ENCODE results near the gene CFAP97. TPM values are rescaled to one million over a fixed set of nuclear protein-coding genes. Genes with fewer than 3 reads are reported as not detected.
A peak's percentile ranks its signal among the peaks of the same experiment; 100 is the strongest.

Gene CFAP97
- total RNA-seq, 5 donors from 2014 or later (not counting 1 experiment from before 2014, with no cell fraction given), result 29.8 to 35.3 (median 31.8) TPM

- POLR2A ChIA-PET, result no interaction called here
- Histone ChIP-seq H3K27me3 (replicated peaks in 1 of 2; ENCODE audit: control insufficient read depth in 2 of 2, extremely low read depth in 1 of 2, insufficient read depth in 2 of 2, low read length in 1 of 2) (peaks cover 9 to 39% of the 10 kb centered on the region in 2 experiments), H3K36me3 (ENCODE audit: control insufficient read depth in 2 of 2, extremely low read depth in 1 of 2, insufficient read depth in 1 of 2, low read length in 1 of 2) (no peaks in the 10 kb centered on the region), H3K27ac (ENCODE audit: low read length) (no peak overlapping the region), H3K4me1 (ENCODE audit: control insufficient read depth in 1 of 2, extremely low read depth in 1 of 2, insufficient read depth in 2 of 2, low read length in 2 of 2) (no peaks in the 10 kb centered on the region), H3K9me3 (no peaks in the 10 kb centered on the region), H3K4me3 (ENCODE audit: control insufficient read depth in 1 of 2, extremely low read depth in 1 of 2, low read length in 1 of 2) (no peak overlapping the region)
- no peaks in the 10 kb centered on the region for H3K9me3 Mint-ChIP-seq
- peaks cover 0 to 7% (median 1%) of the 10 kb centered on the region in 3 donors for H3K4me1 Mint-ChIP-seq
- H3K4me3 Mint-ChIP-seq, result no peak overlapping the region
- H3K36me3 Mint-ChIP-seq, result no peaks in the 10 kb centered on the region
- peaks cover 28 to 41% of the 10 kb centered on the region in 2 donors for H3K27me3 Mint-ChIP-seq
- ATAC-seq (replicated peaks in 1 of 4) (peak; percentile 57 to 71 (median 64)), DNase-seq (peak in 2 of 35 experiments; percentile 20 to 67)
- H3K27ac Mint-ChIP-seq, result no peak overlapping the region
- WGBS (ENCODE audit: insufficient coverage), result 80% methylated on average over 1 of the region's 3 CpGs
- CTCF ChIA-PET, result interaction anchor here in 1 of 2 donors (0.6 to 1.9 kb wide), 19 partner anchors 9 to 1293 kb away, joined by 3 to 42 read pairs (median 3); partner anchors contain the start of gene SLC25A4
Observed at GRCh38 chr4:185134307-185134869, 69.4 kb downstream of the CFAP97 start.

GRCh38 chr4:185128272-185129119 is 75.3 kb downstream of the CFAP97 start:
- CTCF ChIA-PET, result interaction anchor here (0.6 to 0.7 kb wide), 3 partner anchors 47 to 297 kb away, joined by 3 to 7 read pairs (median 5); partner anchors contain the start of gene UFSP2 (in 1 of the 2)
- Mint-ChIP-seq H3K4me1 (peaks cover 0 to 10% (median 6%) of the 10 kb centered on the region in 3 donors), H3K27me3 (peaks cover 30 to 43% of the 10 kb centered on the region in 2 donors), H3K9me3 (no peaks in the 10 kb centered on the region), H3K36me3 (no peaks in the 10 kb centered on the region), H3K27ac (no peak overlapping the region), H3K4me3 (peak overlapping the region; percentile 71 to 77 (median 71))
- peak overlapping the region; percentile 60 to 66 for H3K4me3 ChIP-seq (ENCODE audit: control insufficient read depth in 1 of 2, extremely low read depth in 1 of 2, low read length in 1 of 2)
- ATAC-seq (replicated peaks in 1 of 4) (peak; percentile 69 to 78 (median 74)), DNase-seq (peak in 16 of 35 experiments; percentile 2 to 42 (median 26))
- no peaks in the 10 kb centered on the region for H3K36me3 ChIP-seq (ENCODE audit: control insufficient read depth in 2 of 2, extremely low read depth in 1 of 2, insufficient read depth in 1 of 2, low read length in 1 of 2)
- H3K9me3 ChIP-seq, result no peaks in the 10 kb centered on the region
- 2% methylated on average over 69 of the region's 74 CpGs for WGBS (ENCODE audit: insufficient coverage)
- POLR2A ChIA-PET, result no interaction called here
- peaks cover 4 to 59% of the 10 kb centered on the region in 2 experiments for H3K27me3 ChIP-seq (replicated peaks in 1 of 2; ENCODE audit: control insufficient read depth in 2 of 2, extremely low read depth in 1 of 2, insufficient read depth in 2 of 2, low read length in 1 of 2)
- no peak overlapping the region for H3K27ac ChIP-seq (ENCODE audit: low read length)
- peaks cover 6 to 18% of the 10 kb centered on the region in 2 experiments for H3K4me1 ChIP-seq (ENCODE audit: control insufficient read depth in 1 of 2, extremely low read depth in 1 of 2, insufficient read depth in 2 of 2, low read length in 2 of 2)

GRCh38 chr4:185127021-185127925 is 76.5 kb downstream of the CFAP97 start:
- DNase-seq (peak in 1 of 35 experiments; percentile 8), ATAC-seq (replicated peaks in 1 of 4) (peak; percentile 21 to 53 (median 36))
- H3K9me3 ChIP-seq, result no peaks in the 10 kb centered on the region
- peaks cover 6 to 18% of the 10 kb centered on the region in 2 experiments for H3K4me1 ChIP-seq (ENCODE audit: control insufficient read depth in 1 of 2, extremely low read depth in 1 of 2, insufficient read depth in 2 of 2, low read length in 2 of 2)
- no peaks in the 10 kb centered on the region for H3K9me3 Mint-ChIP-seq
- H3K4me3 Mint-ChIP-seq, result peak overlapping the region; percentile 66 to 71 (median 71)
- no peak overlapping the region for H3K27ac Mint-ChIP-seq
- H3K36me3 ChIP-seq (ENCODE audit: control insufficient read depth in 2 of 2, extremely low read depth in 1 of 2, insufficient read depth in 1 of 2, low read length in 1 of 2), result no peaks in the 10 kb centered on the region
- WGBS (ENCODE audit: insufficient coverage), result 17% methylated on average over 64 of the region's 64 CpGs
- peaks cover 42 to 47% of the 10 kb centered on the region in 2 donors for H3K27me3 Mint-ChIP-seq
- POLR2A ChIA-PET, result no interaction called here
- peak overlapping the region; percentile 60 to 66 for H3K4me3 ChIP-seq (ENCODE audit: control insufficient read depth in 1 of 2, extremely low read depth in 1 of 2, low read length in 1 of 2)
- H3K27ac ChIP-seq (ENCODE audit: low read length), result no peak overlapping the region
- CTCF ChIA-PET, result interaction anchor here (0.6 to 0.7 kb wide), 3 partner anchors 11 to 298 kb away, joined by 3 to 5 read pairs (median 3); partner anchors contain the start of gene UFSP2 (in 1 of the 2)
- H3K36me3 Mint-ChIP-seq, result no peaks in the 10 kb centered on the region
- H3K4me1 Mint-ChIP-seq, result peaks cover 0 to 16% (median 12%) of the 10 kb centered on the region in 3 donors
- H3K27me3 ChIP-seq (replicated peaks in 1 of 2; ENCODE audit: control insufficient read depth in 2 of 2, extremely low read depth in 1 of 2, insufficient read depth in 2 of 2, low read length in 1 of 2), result peaks cover 4 to 57% of the 10 kb centered on the region in 2 experiments

GRCh38 chr4:185124006-185124405 is 79.8 kb downstream of the CFAP97 start:
- no peak for DNase-seq
- H3K4me3 ChIP-seq (ENCODE audit: control insufficient read depth in 1 of 2, extremely low read depth in 1 of 2, low read length in 1 of 2), result no peak overlapping the region
- H3K27me3 ChIP-seq (replicated peaks in 1 of 2; ENCODE audit: control insufficient read depth in 2 of 2, extremely low read depth in 1 of 2, insufficient read depth in 2 of 2, low read length in 1 of 2), result peaks cover 2 to 38% of the 10 kb centered on the region in 2 experiments
- H3K4me1 ChIP-seq (ENCODE audit: control insufficient read depth in 1 of 2, extremely low read depth in 1 of 2, insufficient read depth in 2 of 2, low read length in 2 of 2), result peaks cover 4 to 16% of the 10 kb centered on the region in 2 experiments
- H3K36me3 ChIP-seq (ENCODE audit: control insufficient read depth in 2 of 2, extremely low read depth in 1 of 2, insufficient read depth in 1 of 2, low read length in 1 of 2), result no peaks in the 10 kb centered on the region
- Mint-ChIP-seq H3K36me3 (no peaks in the 10 kb centered on the region), H3K9me3 (no peaks in the 10 kb centered on the region), H3K27ac (no peak overlapping the region), H3K27me3 (peaks cover 38 to 49% of the 10 kb centered on the region in 2 donors), H3K4me3 (no peak overlapping the region), H3K4me1 (peaks cover 0 to 13% (median 10%) of the 10 kb centered on the region in 3 donors)
- ChIA-PET POLR2A (no interaction called here), CTCF (interaction anchor here (0.5 to 1.1 kb wide), 3 partner anchors 9 to 1281 kb away, joined by 3 to 4 read pairs (median 3); no protein-coding TSS in a partner anchor)
- H3K9me3 ChIP-seq, result no peaks in the 10 kb centered on the region
- H3K27ac ChIP-seq (ENCODE audit: low read length), result no peak overlapping the region
- ATAC-seq (replicated peaks in 1 of 4), result no peak
- no CpG with 5 or more reads among the region's 3 CpGs for WGBS (ENCODE audit: insufficient coverage)

- H3K4me1 ChIP-seq (ENCODE audit: control insufficient read depth in 1 of 2, extremely low read depth in 1 of 2, insufficient read depth in 2 of 2, low read length in 2 of 2), result peaks cover 0 to 5% of the 10 kb centered on the region in 2 experiments
- ATAC-seq (replicated peaks in 1 of 4), result no peak
- Mint-ChIP-seq H3K4me3 (no peak overlapping the region), H3K9me3 (no peaks in the 10 kb centered on the region), H3K4me1 (peaks cover 0 to 9% (median 7%) of the 10 kb centered on the region in 3 donors), H3K27ac (no peak overlapping the region), H3K27me3 (peaks cover 35 to 46% of the 10 kb centered on the region in 2 donors), H3K36me3 (no peaks in the 10 kb centered on the region)
- H3K27me3 ChIP-seq (replicated peaks in 1 of 2; ENCODE audit: control insufficient read depth in 2 of 2, extremely low read depth in 1 of 2, insufficient read depth in 2 of 2, low read length in 1 of 2), result peaks cover 0 to 26% of the 10 kb centered on the region in 2 experiments
- no peak for DNase-seq
- ChIA-PET CTCF (interaction anchor here (0.9 to 1.0 kb wide), 3 partner anchors 11 to 27 kb away, joined by 3 to 5 read pairs (median 3); no protein-coding TSS in a partner anchor), POLR2A (interaction anchor here in 1 of 2 donors (0.6 kb wide), 1 partner anchor 385 kb away, joined by 3 read pairs; no protein-coding TSS in a partner anchor)
- H3K4me3 ChIP-seq (ENCODE audit: control insufficient read depth in 1 of 2, extremely low read depth in 1 of 2, low read length in 1 of 2), result no peak overlapping the region
- H3K9me3 ChIP-seq, result no peaks in the 10 kb centered on the region
- no peak overlapping the region for H3K27ac ChIP-seq (ENCODE audit: low read length)
- H3K36me3 ChIP-seq (ENCODE audit: control insufficient read depth in 2 of 2, extremely low read depth in 1 of 2, insufficient read depth in 1 of 2, low read length in 1 of 2), result no peaks in the 10 kb centered on the region
- WGBS (ENCODE audit: insufficient coverage), result 20% methylated on average over 1 of the region's 6 CpGs
Observed at GRCh38 chr4:185122681-185123345, 81.0 kb downstream of the CFAP97 start.
